ENCODE results near the gene NAALADL2. TPM values are rescaled to one million over a fixed set of nuclear protein-coding genes. Genes with fewer than 3 reads are reported as not detected.

NAALADL2 gene
- total and polyA plus RNA-seq, 4 donors, result 0.28 to 4.6 (median 3.1) TPM

GRCh38 chr3:175340338-175341015 lies 481.3 kb downstream of the NAALADL2 start:
- no peaks in the 10 kb centered on the region for H3K9me3 ChIP-seq (ENCODE audit: control insufficient read depth in 4 of 4, low read length in 3 of 4)
- no peak overlapping the region for H3K9ac ChIP-seq (ENCODE audit: low read depth in 1 of 2, low read length in 2 of 2)
- H3K27me3 ChIP-seq (ENCODE audit: control insufficient read depth in 4 of 4, insufficient read depth in 4 of 4, low read length in 3 of 4), result no peaks in the 10 kb centered on the region
- peaks cover 0 to 19% (median 8%) of the 10 kb centered on the region in 4 donors for H3K4me1 ChIP-seq (ENCODE audit: control insufficient read depth in 4 of 4, insufficient read depth in 4 of 4, low read length in 3 of 4)
- 93% methylated on average over 2 of the region's 2 CpGs for WGBS
- no peak overlapping the region for H3K27ac ChIP-seq (ENCODE audit: low read depth in 1 of 2, low read length in 2 of 2)
- no peak for DNase-seq (ENCODE audit: low spot score)
- H3K36me3 ChIP-seq (ENCODE audit: control insufficient read depth in 4 of 4, insufficient read depth in 3 of 4, low read depth in 1 of 4, low read length in 3 of 4), result no peaks in the 10 kb centered on the region
- no peak overlapping the region for H3K4me3 ChIP-seq (ENCODE audit: low read depth in 1 of 3, low read length in 3 of 3)
- TF ChIP-seq GABPA (IDR thresholded peaks at IDR 0.05 in 1 of 2, conservative IDR thresholded peaks at IDR 0.05 in 1 of 2) (no peak), EGR1 (IDR thresholded peaks at IDR 0.05; ENCODE audit: low read depth in 2 of 2) (no peak), JUND (IDR thresholded peaks at IDR 0.05) (no peak), HNF4G (IDR thresholded peaks at IDR 0.05) (no peak), NR2F2 (IDR thresholded peaks at IDR 0.05) (no peak), RAD21 (IDR thresholded peaks at IDR 0.05) (no peak), YY1 (IDR thresholded peaks at IDR 0.05) (no peak), FOXA2 (IDR thresholded peaks at IDR 0.05) (no peak), ZBTB33 (IDR thresholded peaks at IDR 0.05) (no peak), HNF4A (conservative IDR thresholded peaks at IDR 0.05) (no peak), RXRA (IDR thresholded peaks at IDR 0.05) (no peak), SP1 (IDR thresholded peaks at IDR 0.05) (no peak), CTCF (IDR thresholded peaks at IDR 0.05; ENCODE audit: low read depth, low read length, missing input control) (no peak), TAF1 (conservative IDR thresholded peaks at IDR 0.05) (no peak), FOXA1 (IDR thresholded peaks at IDR 0.05) (no peak)
- TF ChIP-seq, protein P1, sequence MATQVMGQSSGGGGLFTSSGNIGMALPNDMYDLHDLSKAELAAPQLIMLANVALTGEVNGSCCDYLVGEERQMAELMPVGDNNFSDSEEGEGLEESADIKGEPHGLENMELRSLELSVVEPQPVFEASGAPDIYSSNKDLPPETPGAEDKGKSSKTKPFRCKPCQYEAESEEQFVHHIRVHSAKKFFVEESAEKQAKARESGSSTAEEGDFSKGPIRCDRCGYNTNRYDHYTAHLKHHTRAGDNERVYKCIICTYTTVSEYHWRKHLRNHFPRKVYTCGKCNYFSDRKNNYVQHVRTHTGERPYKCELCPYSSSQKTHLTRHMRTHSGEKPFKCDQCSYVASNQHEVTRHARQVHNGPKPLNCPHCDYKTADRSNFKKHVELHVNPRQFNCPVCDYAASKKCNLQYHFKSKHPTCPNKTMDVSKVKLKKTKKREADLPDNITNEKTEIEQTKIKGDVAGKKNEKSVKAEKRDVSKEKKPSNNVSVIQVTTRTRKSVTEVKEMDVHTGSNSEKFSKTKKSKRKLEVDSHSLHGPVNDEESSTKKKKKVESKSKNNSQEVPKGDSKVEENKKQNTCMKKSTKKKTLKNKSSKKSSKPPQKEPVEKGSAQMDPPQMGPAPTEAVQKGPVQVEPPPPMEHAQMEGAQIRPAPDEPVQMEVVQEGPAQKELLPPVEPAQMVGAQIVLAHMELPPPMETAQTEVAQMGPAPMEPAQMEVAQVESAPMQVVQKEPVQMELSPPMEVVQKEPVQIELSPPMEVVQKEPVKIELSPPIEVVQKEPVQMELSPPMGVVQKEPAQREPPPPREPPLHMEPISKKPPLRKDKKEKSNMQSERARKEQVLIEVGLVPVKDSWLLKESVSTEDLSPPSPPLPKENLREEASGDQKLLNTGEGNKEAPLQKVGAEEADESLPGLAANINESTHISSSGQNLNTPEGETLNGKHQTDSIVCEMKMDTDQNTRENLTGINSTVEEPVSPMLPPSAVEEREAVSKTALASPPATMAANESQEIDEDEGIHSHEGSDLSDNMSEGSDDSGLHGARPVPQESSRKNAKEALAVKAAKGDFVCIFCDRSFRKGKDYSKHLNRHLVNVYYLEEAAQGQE (IDR thresholded peaks at IDR 0.05), result no peak
- TF ChIP-seq, protein P2, sequence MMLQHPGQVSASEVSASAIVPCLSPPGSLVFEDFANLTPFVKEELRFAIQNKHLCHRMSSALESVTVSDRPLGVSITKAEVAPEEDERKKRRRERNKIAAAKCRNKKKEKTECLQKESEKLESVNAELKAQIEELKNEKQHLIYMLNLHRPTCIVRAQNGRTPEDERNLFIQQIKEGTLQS (IDR thresholded peaks at IDR 0.05), result no peak
- TF ChIP-seq, protein P3, sequence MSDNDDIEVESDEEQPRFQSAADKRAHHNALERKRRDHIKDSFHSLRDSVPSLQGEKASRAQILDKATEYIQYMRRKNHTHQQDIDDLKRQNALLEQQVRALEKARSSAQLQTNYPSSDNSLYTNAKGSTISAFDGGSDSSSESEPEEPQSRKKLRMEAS (IDR thresholded peaks at IDR 0.05), result no peak

Measured in liver (tissue), 9 donors.